CD4-positive, alpha-beta T cell treated with Interleukin-21 for 1 hour (primary cell): Measurements from ENCODE around the gene PRKAG2.
A peak's percentile ranks its signal among the peaks of the same experiment; 100 is the strongest.

Experiments used
- DNase-seq: peaks from one replicate; pipeline ENCODE4 v3.0.0-alpha.2; 2020

PRKAG2 gene

DNA sequence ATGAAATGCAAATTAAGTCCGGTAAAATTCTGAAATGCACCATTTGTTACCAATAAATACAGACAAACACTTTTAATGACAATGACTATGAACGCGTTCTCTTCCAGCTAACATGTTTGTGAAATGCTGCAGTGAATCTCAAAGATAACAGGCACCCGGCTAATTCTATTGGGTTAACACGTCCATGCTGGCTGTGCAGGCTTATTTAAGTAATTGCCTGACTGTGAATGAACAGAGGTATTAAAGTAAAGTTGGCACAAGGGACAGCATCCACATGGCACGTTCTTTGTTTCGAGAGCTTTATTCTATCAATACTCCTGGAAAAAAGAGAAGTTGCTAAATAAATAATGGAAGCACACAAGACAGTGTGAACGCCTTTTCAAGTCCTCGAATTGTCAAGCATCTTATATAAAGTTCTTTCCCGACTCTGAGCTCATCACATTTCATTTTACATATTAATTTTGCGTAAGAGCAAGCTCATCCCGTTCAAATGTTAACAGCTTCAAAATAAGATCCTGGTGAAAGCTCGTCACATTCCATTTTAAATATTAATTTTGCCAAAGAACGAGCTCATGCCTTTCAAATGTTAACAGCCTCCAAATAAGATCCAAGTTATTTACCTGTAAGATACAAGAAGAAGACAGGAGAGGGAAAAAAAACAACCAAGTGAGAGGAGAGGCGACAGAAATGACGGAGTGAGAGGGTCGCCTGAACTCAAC lies 245.9 kb downstream of the PRKAG2 start:
- no peak for DNase-seq

GRCh38 chr7:151630358-151630757 lies 246.6 kb downstream of the PRKAG2 start:
- no peak for DNase-seq

- no peak for DNase-seq
These were observed 247.1 kb downstream of the PRKAG2 start for GRCh38 chr7:151629713-151630272.

DNA sequence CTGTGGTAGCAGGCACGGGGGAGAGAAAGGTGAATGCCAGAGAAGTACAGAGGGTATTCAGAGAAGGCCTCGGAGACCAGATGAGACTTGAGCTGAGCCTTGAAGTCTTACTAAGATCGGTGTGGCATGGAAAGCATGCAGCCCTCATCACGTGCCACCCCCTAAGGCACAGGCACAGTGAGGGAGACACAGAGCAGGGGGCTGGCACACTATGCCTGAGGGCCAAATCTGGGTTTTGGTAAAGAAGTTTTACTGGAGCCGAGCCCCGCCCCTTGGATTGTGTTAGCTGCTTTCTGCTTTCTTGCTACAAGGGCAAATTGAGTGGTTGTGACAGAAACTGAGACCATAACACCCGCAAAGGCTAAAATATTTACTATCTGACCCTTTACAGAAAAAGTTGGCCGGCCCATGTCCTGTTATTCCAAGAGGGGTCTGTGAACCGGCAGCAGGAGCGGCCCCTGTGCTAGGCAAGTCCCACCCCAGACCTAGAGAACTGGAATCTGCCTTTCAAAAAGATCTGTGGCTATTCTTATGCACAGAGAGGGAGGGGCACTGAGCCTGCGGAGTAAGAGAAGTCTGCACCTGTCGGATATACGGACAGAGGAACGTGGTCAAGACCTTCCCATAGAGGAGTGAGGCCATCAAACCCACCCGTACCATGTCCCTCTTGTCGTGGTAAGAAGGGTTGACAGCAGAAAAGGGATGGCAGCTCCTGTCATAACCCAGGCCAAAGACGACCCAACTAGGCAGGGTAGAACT lies 247.9 kb downstream of the PRKAG2 start:
- no peak for DNase-seq

DNA sequence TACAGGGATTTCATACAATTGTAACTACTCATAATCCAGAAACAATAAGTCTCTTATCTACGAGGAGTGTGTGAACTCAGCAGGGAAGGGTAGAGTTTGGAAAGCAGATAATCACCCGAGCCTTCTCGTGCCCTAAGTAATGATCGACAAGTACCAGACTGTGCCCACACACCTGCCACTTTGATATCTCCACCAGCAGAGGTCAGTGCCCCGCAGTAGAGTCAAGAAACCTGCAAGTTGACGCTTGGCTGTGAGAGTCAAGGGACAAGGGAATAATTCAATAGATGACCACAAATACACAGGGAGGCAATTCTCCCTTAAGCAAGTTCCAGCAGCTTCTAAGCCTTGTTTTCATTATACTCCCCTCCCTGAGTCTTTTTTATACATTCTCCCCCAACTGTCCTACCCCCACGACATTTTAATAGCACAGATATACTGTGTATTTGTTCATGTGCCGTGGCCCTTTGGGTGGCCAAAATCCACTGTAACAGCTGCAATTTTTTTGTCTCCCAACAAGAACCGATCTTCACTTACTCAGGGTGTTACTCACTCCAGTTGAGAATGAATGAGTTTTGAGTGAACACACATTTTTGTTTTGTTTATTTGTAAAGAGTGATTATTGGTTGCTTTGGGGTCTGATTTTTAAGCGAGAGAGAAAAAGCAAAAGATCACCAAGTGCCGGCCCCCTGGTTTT lies 250.3 kb downstream of the PRKAG2 start:
- peak; percentile 39 for DNase-seq

GRCh38 chr7:151625606-151626005 lies 251.3 kb downstream of the PRKAG2 start:
- DNase-seq, result no peak

DNA sequence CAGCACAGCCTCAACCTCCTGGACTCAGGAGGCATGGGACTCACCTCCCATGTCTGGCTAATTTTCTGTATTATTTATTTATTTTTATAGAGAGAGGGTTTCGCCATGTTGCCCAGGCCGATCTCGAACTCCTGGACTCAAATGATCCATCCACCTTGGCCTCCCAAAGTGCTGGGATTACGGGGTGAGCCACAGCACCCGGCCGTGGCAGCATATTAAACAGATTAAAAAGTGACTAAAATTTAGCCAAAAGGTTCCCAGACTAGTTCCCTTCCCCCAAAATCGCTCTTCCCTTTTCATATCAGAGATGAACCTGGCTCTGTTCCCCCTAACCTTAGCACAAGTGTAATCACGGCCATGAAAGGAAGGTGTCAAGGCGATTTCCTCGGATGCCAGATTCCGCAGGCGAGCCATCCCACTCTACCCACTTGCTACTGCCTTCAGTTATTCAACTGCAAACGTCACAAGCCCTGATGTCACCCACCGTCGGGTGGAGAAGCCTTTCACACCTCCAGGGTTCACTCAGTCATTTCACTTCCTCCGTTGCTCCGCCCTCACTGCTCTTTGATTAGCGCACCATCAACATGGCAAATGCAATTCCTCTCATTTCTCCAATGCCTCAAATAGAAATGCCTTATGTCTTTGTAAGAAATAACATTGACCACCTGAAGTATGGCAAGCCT lies 252.5 kb downstream of the PRKAG2 start:
- no peak for DNase-seq

DNA sequence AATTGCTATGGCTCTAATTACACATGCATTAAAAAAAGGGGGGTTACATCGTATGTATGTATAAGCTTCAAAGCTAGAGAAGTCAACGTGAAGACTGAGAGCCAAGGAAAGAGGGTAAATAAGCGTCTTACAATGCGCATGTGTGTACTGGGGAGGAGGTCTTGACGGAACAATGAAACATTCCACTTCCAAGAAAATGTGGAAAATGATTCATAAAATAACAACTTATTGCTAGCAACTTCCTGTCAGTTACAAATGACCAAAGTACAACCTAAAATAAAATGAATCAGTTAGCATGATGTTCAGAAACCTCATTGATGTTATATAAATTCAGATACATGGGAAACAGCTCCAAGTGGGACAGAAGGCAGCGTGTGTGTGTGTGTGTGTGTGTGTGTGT lies 253.1 kb downstream of the PRKAG2 start:
- DNase-seq, result no peak

GRCh38 chr7:151621961-151622360 lies 255.0 kb downstream of the PRKAG2 start:
- no peak for DNase-seq

- no peak for DNase-seq
These were observed 260.3 kb downstream of the PRKAG2 start for GRCh38 chr7:151616443-151617213.

DNA sequence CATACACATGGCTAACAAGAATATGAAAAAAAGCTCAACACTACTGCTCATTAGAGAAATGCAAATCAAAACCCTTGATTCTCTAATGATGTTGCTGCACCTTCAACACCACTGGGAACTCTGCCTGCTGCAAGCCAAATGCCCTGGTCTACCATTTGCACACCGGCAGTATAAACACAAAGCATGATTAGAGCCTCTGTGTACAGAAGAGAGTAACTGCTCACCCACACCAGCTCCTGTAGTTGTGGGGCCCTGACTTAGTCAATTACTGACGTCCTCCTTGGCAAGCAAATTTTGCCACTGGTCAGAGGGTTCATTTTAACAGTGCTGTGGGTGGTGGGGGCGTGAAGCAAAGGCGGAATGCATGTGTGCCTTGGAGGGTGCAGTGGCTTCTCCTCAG lies 261.1 kb downstream of the PRKAG2 start:
- no peak for DNase-seq

GRCh38 chr7:151615058-151615457 lies 261.9 kb downstream of the PRKAG2 start:
- DNase-seq, result no peak

GRCh38 chr7:151614019-151614418 lies 262.9 kb downstream of the PRKAG2 start:
- DNase-seq, result no peak

GRCh38 chr7:151611878-151612277 lies 265.0 kb downstream of the PRKAG2 start:
- no peak for DNase-seq

GRCh38 chr7:151611041-151611440 lies 265.9 kb downstream of the PRKAG2 start:
- DNase-seq, result no peak

DNA sequence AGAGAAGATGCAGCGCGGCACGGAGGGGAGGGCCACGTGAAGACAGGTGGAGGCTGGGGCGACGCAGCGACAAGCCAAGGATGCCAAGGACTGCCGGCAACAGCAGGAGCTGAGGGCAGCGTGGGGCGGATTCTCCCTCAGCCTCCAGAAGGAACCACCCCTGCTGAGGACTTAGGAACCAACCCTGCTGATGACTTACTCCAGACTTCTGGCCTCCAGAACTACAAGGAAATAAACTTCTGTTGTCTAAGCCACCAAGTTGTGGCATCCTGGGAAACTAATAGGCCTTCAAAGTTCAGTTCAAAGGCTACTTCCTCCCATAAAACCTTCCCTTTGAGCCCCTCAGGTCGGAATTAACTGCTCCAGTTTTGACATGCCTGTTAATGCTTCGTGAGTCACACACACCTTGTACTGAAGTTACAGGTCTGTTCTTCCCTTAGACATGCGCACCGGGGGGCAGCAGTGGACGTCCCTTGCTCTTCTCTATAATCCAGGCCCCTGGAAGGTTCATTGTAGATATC lies 268.8 kb downstream of the PRKAG2 start:
- no peak for DNase-seq

- no peak for DNase-seq
These were observed 269.4 kb downstream of the PRKAG2 start for GRCh38 chr7:151607464-151607867.

DNA sequence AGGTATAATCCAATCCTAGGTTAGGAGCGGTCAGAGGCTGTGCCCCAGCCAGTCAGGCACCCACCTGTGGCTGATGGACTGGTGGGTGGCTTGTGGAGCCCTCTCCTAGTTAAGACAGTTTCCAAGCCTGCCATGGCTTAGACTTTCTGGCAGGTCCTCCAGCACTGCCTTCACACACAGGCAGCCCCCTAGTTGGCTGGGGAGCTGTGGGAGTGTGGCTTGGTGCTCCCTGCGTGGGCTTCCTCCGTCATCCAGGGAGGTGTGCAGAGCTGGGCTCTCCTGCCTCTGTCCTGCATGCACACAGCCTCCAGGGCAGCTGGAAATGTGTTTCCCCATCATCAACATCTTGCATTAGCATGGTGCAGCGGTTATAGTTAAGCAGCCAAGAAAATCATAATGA lies 273.0 kb downstream of the PRKAG2 start:
- no peak for DNase-seq

- DNase-seq, result no peak
These were observed 275.2 kb downstream of the PRKAG2 start for GRCh38 chr7:151601521-151602305.

DNA sequence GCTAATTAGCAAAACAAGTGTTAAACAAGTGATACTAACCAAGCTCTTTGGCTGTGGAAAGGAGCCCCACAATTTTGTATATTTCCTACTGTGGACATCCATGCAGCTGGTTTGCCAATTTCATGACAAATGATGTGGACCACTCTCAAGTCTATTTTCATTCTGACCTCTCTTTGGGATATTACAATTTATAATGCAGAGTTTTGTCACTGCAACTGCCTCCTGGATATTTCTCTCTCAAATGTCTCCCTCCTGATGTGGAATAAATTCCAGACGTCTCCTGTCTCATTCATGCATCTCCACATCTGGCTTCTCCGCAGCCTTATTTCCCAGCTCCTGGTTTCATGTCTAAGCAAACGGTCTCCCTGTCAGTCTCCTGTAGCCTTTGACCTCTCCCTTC lies 276.6 kb downstream of the PRKAG2 start:
- DNase-seq, result no peak
